Mammary microvascular endothelial cell (primary cell): Measurements from ENCODE around the gene ENPP7. TPM values are rescaled to one million over a fixed set of nuclear protein-coding genes. Genes with fewer than 3 reads are reported as not detected.

Experiments used
- total RNA-seq: library from RNA; depleted of rRNA; stranded (reverse); fragments of >200 nt; gene quantifications from 2 replicates; pipeline ENCODE4 v1.2.3, GENCODE V29; 2015

Gene ENPP7, protein sequence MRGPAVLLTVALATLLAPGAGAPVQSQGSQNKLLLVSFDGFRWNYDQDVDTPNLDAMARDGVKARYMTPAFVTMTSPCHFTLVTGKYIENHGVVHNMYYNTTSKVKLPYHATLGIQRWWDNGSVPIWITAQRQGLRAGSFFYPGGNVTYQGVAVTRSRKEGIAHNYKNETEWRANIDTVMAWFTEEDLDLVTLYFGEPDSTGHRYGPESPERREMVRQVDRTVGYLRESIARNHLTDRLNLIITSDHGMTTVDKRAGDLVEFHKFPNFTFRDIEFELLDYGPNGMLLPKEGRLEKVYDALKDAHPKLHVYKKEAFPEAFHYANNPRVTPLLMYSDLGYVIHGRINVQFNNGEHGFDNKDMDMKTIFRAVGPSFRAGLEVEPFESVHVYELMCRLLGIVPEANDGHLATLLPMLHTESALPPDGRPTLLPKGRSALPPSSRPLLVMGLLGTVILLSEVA
- not detected in 2 replicates for total RNA-seq

DNA sequence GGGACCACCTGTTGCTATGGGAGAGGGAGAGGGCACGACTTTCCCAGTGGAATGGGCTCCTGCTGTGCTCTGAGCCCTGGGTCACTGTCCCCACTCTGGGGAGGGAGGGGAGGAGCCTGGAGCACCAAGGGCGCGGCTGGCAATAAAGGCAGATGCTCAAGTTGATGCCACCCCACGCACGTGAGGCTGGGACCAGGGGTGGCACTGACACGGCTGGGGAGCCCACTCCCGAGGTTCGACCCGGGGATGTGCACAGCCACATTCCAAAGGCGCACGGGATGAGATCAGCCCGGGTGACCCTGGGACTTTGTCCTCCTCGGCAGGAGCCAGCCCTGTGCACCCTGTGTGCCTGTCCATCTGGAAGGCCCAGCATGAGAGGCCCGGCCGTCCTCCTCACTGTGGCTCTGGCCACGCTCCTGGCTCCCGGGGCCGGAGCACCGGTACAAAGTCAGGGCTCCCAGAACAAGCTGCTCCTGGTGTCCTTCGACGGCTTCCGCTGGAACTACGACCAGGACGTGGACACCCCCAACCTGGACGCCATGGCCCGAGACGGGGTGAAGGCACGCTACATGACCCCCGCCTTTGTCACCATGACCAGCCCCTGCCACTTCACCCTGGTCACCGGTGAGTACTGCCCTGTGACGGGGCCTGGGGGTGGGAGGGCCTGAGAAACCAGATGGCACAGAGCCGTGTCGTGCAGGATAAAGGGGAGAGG, at the start of gene ENPP7:
ENPP7 (plus strand) TSS at position 175 of the 715 bp plus-strand sequence; CDS start at position 372, 197 bp downstream.

DNA sequence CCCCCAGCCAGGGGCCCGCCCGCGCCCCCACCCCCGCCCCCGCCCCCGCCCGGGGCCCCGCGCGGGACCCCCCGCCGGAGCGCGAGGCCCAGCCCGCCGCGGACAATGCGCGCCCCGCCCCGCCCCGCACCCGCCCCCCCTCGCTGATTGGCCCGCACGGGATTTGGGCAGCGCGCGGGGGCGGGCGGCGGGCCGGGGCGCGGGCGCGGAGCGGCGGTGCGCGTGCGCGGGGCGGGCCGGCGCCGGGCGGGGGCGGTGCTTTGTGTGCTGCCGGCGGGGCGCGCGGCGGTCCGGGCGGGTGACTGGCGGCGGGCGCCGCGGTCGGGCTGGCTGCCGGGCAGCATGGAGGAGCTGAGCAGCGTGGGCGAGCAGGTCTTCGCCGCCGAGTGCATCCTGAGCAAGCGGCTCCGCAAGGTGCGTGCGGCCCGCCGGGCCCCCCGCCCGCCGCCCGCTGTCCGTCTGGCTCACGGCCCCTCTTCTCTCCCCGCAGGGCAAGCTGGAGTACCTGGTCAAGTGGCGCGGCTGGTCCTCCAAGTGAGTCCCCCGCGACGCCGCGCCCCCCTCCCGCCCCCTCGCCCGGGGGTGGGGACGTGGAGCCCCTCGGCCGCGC, 47.3 kb downstream of the ENPP7 start, which contains the start of gene CBX2:
CBX2 (plus strand) TSS at position 255 of the 610 bp plus-strand sequence; CDS start at position 343, 88 bp downstream.

Other genes starting within 250 kb of the ENPP7 start
- gene RBFOX3, start 119.9 kb upstream of the ENPP7 start, total RNA-seq = not detected in 2 replicates
- 11.3 and 12.0 TPM in 2 replicates for gene CBX2, start 47.2 kb downstream of the ENPP7 start, total RNA-seq
- gene CBX8, start 66.1 kb downstream of the ENPP7 start, total RNA-seq = 2.1 and 2.4 TPM in 2 replicates
- gene CBX4, start 108.5 kb downstream of the ENPP7 start, total RNA-seq = 10.6 and 11.7 TPM in 2 replicates